T-helper 2 cell treated with Interferon-gamma antibody and Interleukin-4, amounts not matched to agents 5 μg/mL and 100 μg/mL, for 36 hours (primary cell): Measurements from ENCODE around the gene GALNT17.

ENCODE experiments used
- DNase-seq: peaks from one replicate; pipeline ENCODE4 v3.0.0; 2021; ENCODE audit warnings: low spot score
- H3K27ac Mint-ChIP-seq: one replicate; pipeline ENCODE4 v1.8.0; 2021; ENCODE audit warnings: mild to moderate bottlenecking, mixed read lengths
- H3K27me3 Mint-ChIP-seq: one replicate; pipeline ENCODE4 v1.8.0; 2021; ENCODE audit warnings: low read depth, mixed read lengths
- H3K36me3 Mint-ChIP-seq: one replicate; pipeline ENCODE4 v1.8.0; 2021; ENCODE audit warnings: low read depth, mixed read lengths
- H3K4me1 Mint-ChIP-seq: one replicate; pipeline ENCODE4 v1.8.0; 2021; ENCODE audit warnings: low read depth, mixed read lengths
- H3K4me3 Mint-ChIP-seq: one replicate; pipeline ENCODE4 v1.8.0; 2022; ENCODE audit warnings: mild to moderate bottlenecking, moderate library complexity, mixed read lengths
- H3K9me3 Mint-ChIP-seq: one replicate; pipeline ENCODE4 v1.8.0; 2021; ENCODE audit warnings: mixed read lengths

The GALNT17 gene

DNA sequence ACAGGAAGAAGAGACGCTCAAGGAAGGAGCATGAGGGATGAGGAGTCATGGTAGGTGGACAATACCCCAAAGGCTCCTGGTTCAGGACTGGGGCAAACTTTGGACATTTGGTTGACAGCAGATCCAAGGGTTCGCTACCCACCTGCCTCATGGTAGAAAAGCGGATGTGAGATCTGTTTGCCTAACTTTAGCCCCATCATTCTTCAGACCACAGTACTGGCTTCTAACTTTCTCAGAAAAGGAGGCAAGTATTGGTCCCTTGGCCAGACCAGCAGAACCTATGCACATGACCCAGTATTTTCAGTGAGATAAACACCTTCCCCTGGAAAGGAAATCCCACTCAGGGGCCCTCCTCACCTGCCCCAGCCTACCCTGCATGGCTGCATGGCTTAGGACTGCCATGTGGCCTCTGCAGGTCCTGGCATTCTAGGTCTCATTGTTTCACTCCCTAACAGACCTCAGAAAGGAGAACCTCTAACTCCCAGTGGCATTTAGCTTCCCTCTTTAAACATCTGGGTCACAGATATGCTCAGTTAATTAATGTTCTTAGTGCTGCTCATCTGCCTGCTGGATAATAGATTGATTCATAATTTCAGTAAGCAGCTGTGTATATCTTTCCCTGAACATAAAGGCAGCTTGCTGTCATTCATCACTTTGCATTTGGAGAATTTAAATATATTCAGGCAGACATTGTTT lies 574.1 kb downstream of the GALNT17 start:
- Mint-ChIP-seq H3K36me3 (no peaks in the 10 kb centered on the region), H3K4me1 (no peaks in the 10 kb centered on the region), H3K27me3 (no peaks in the 10 kb centered on the region), H3K27ac (no peak overlapping the region), H3K4me3 (no peak overlapping the region), H3K9me3 (peaks cover 39% of the 10 kb centered on the region)
- no peak for DNase-seq

DNA sequence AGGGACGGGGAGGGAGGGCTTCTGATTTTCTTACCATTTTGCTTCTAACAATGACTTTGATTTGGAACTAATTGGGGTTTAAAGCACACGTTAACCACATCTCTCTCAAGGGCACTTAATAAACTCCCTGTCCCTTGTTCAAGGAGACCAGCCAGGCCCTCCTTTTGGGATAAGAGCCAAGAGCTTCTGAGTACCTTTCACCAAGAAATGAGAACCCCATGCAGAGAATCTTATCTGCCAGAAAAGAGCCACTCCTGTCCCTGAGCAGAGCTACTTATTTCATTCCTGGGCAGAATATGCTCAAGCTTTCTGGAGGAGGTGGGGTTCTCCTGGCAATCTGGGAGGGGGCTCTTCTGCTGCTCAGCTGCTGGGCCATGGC lies 574.6 kb downstream of the GALNT17 start:
- no peaks in the 10 kb centered on the region for H3K4me1 Mint-ChIP-seq
- H3K9me3 Mint-ChIP-seq: peaks cover 44% of the 10 kb centered on the region
- no peaks in the 10 kb centered on the region for H3K27me3 Mint-ChIP-seq
- DNase-seq: no peak
- H3K4me3 Mint-ChIP-seq: no peak overlapping the region
- no peak overlapping the region for H3K27ac Mint-ChIP-seq
- no peaks in the 10 kb centered on the region for H3K36me3 Mint-ChIP-seq

DNA sequence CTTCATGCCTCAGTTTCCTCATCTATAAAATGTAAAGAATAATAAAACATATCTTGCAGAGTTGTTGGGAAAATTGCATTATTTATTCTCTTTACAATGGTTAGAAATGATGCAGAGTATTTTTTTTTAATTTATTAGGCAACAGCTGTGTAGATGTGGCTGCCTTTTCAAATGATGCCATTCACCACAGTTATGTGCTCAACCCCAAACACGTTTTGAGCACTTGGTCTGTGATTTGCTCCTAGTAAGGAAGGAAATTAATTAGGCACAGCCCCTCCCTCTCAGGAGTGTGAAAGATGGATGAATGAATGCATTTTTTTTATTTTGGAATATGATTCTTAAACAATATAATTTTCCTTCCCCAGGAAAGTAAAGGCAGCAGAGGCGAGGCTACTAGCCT lies 575.1 kb downstream of the GALNT17 start:
- peaks cover 43% of the 10 kb centered on the region for H3K9me3 Mint-ChIP-seq
- H3K4me3 Mint-ChIP-seq: no peak overlapping the region
- no peaks in the 10 kb centered on the region for H3K4me1 Mint-ChIP-seq

DNA sequence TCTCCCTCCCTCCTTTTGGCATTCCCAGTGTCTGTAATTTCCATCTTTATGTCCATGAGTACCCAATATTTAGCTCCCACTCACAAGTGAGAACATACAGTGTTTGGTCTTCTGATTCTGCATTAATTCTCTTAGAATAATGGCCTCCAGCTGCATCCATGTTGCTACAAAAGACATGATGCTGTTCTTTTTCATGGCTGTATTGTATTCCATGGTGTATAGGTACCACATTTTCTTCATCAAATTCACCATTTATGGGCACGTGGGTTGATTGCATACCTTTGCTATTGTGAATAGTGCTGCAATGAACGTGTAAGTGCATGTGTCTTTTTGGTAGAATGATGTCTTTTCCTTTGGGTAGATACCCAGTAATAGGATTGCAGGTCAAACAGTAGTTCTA lies 576.8 kb downstream of the GALNT17 start:
- Mint-ChIP-seq H3K27ac (no peak overlapping the region), H3K9me3 (peaks cover 34% of the 10 kb centered on the region), H3K4me3 (no peak overlapping the region), H3K4me1 (no peaks in the 10 kb centered on the region), H3K27me3 (no peaks in the 10 kb centered on the region), H3K36me3 (no peaks in the 10 kb centered on the region)
- DNase-seq: no peak

More for the DNA sequence above, 575.1 kb downstream of the GALNT17 start:
- no peaks in the 10 kb centered on the region for H3K27me3 Mint-ChIP-seq
- DNase-seq: no peak
- H3K27ac Mint-ChIP-seq: no peak overlapping the region
- H3K36me3 Mint-ChIP-seq: no peaks in the 10 kb centered on the region

DNA sequence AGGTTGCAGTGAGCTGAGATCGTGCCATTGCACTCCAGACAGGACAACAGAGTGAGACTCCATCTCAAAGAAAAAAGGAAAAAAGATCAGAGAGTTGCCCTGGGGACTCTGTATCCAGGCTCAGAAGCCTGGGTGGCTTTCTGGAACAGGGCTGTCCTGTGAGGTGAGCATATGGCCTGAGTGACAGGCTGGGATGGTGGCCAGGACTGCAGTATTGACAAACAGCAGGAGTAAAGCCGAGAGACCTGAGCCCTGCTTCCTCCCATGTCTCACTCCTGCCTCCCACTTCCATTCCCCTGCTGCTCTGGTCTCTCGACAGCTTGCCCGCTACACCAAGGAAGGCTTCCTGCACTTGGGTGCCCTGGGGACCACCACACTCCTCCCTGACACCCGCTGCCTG lies 578.5 kb downstream of the GALNT17 start:
- H3K9me3 Mint-ChIP-seq: peaks cover 26% of the 10 kb centered on the region
- no peak overlapping the region for H3K4me3 Mint-ChIP-seq
- no peaks in the 10 kb centered on the region for H3K27me3 Mint-ChIP-seq
- H3K4me1 Mint-ChIP-seq: no peaks in the 10 kb centered on the region
- no peak for DNase-seq
- no peak overlapping the region for H3K27ac Mint-ChIP-seq
- H3K36me3 Mint-ChIP-seq: no peaks in the 10 kb centered on the region

DNA sequence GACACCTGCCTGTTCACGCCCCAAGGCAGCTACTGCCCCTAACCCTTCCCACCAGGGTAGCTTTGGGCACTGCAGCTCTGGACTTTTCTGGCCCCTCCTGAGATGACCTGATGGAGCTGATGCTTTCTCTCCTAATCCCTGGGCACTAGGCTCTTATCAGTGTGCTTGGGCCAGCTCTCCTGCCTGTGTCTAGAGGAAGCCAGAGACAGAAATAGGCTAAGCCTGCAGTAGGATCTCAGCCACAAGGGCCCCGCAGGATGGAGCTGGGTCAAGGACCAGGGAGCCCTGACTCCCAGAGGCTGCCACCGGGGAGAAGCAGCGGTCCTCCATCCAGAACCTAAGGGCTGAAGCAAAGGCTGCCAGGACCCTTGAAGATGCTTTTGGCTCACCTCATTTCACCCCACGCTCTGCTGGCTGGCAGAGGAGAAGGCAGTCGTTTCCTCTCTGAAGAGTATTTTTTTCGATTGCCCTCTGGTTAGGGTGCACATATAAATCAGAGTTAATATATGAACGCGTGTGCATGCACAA lies 580.8 kb downstream of the GALNT17 start:
- Mint-ChIP-seq H3K27ac (no peak overlapping the region), H3K4me1 (no peaks in the 10 kb centered on the region), H3K9me3 (peaks cover 30% of the 10 kb centered on the region), H3K4me3 (no peak overlapping the region), H3K27me3 (no peaks in the 10 kb centered on the region), H3K36me3 (no peaks in the 10 kb centered on the region)
- DNase-seq: no peak

DNA sequence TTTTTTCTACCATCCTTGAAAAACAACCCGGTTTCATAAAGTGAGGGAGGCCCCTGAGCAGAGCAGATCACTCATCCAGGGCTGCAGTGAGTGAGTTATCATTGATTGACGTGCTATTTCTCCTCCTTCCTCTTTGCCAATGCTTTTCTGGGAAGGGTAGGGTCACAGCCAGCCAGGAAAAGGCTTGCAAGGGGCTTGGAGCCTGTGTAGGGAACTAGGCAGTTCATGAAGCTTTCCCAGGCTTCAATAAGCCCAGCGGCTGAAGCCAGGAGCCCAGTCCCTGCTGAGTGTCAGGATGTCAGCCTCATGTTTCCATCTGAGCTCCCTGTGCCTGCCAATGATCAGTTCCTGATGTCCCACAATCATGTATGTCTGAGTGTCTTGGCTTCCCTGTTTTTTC lies 584.7 kb downstream of the GALNT17 start:
- no peak overlapping the region for H3K27ac Mint-ChIP-seq
- DNase-seq: no peak

DNA sequence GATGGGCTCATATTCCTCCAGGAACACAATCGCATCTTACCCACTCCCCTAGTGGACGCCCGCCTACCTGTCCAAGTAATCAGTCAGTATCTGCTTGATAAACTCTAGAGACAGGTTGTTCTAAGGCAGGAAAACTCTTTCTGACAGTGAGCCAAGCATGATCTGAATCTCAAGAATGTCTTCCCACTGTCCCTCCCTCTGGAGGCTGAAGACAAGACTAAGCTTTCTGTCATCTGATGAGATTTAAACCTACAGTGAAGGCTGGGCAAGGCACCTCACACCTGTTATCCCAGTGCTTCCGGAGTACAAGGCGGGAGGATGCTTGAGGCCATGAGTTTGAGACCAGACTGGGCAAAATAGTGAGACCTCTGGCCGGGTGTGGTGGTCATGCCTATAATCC lies 586.6 kb downstream of the GALNT17 start:
- H3K9me3 Mint-ChIP-seq: peaks cover 13% of the 10 kb centered on the region
- no peak overlapping the region for H3K4me3 Mint-ChIP-seq
- H3K27ac Mint-ChIP-seq: no peak overlapping the region
- H3K4me1 Mint-ChIP-seq: no peaks in the 10 kb centered on the region
- DNase-seq: no peak
- H3K36me3 Mint-ChIP-seq: no peaks in the 10 kb centered on the region
- H3K27me3 Mint-ChIP-seq: no peaks in the 10 kb centered on the region

More for the DNA sequence above, 584.7 kb downstream of the GALNT17 start:
- H3K4me3 Mint-ChIP-seq: no peak overlapping the region
- H3K4me1 Mint-ChIP-seq: no peaks in the 10 kb centered on the region
- no peaks in the 10 kb centered on the region for H3K27me3 Mint-ChIP-seq
- H3K36me3 Mint-ChIP-seq: no peaks in the 10 kb centered on the region
- H3K9me3 Mint-ChIP-seq: peaks cover 12% of the 10 kb centered on the region

DNA sequence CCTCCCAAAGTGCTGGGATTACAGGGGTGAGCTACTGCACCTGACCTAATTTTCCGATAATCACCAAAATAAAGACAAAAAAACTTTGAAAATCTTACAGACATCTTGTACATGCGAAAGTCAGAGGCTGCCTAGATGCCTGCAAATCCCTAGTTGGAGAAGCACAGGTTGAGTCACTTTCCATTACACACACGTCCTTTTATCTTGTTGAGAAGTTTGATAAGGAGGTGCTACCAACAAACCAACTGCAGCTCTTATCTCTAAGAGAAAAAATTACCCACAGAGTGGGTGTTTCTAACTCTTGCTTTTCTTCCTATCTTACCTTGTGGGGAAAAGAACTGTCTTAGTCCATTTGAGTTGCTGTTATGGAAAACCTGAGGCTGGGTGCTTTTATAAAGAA lies 589.8 kb downstream of the GALNT17 start:
- DNase-seq: no peak
- Mint-ChIP-seq H3K4me3 (no peak overlapping the region), H3K36me3 (no peaks in the 10 kb centered on the region), H3K27me3 (no peaks in the 10 kb centered on the region), H3K4me1 (no peaks in the 10 kb centered on the region), H3K27ac (no peak overlapping the region), H3K9me3 (peaks cover 20% of the 10 kb centered on the region)

DNA sequence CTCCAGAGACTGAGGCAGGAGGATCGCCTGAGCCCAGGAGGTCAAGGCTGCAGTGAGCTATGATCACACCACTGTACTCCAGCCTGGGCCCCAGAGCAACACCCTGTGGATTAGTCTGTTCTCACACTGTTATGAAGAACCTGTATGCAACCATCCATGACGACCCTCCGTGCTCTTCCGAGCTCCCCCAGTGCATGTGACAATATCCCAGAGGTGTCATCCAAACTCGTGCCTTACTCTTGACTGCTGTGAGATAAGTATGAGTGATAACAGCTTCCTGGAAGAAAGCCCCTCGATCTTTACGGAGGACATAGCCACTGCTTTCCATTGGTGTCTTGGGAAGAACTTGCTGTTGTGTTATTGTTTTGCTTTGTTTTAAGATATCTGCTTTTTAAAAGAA lies 591.9 kb downstream of the GALNT17 start:
- DNase-seq: no peak
- Mint-ChIP-seq H3K27me3 (no peaks in the 10 kb centered on the region), H3K9me3 (peaks cover 20% of the 10 kb centered on the region), H3K4me1 (no peaks in the 10 kb centered on the region), H3K27ac (no peak overlapping the region), H3K36me3 (no peaks in the 10 kb centered on the region), H3K4me3 (no peak overlapping the region)

DNA sequence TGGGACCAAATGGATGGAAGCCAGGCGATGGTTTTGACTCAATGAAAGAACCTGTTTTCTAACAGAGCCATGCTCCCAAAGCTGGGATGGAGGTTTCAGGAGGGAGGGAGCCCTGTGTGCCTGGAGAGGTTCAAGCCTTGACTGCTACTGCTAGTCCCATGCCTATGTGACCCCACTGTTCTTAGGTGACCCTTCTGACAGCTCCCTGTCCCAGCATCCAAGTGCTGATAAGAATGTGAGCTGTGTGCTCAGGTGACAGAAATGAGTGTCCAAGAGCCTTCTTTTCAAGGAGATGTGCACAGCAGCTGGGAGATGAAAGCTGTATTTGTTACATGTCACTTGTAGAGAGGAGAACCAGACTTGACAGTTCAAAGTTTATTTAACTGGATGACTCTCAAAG lies 595.4 kb downstream of the GALNT17 start:
- H3K4me3 Mint-ChIP-seq: no peak overlapping the region
- no peaks in the 10 kb centered on the region for H3K4me1 Mint-ChIP-seq

DNA sequence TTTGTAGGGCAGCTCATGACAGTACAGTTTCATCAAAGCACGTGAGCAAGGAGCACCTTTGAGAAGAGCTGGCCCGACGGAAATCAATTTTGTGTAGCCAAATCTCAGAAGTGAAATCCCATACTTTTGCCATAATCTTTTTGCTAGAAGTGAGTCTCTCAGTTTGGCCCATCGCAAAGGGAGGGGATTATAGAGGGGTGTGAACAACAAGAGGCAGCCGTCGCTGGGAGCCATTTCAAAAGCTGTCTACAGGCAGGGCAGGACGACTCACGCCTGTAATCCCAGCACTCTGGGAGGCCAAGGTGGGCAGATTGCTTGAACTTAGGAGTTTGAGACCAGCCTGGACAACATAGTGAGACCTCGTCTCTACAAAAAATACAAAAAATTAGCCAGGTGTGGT lies 599.8 kb downstream of the GALNT17 start:
- no peak overlapping the region for H3K27ac Mint-ChIP-seq
- DNase-seq: no peak
- no peak overlapping the region for H3K4me3 Mint-ChIP-seq
- no peaks in the 10 kb centered on the region for H3K27me3 Mint-ChIP-seq
- H3K4me1 Mint-ChIP-seq: no peaks in the 10 kb centered on the region
- no peaks in the 10 kb centered on the region for H3K36me3 Mint-ChIP-seq
- H3K9me3 Mint-ChIP-seq: no peaks in the 10 kb centered on the region

More for the DNA sequence above, 595.4 kb downstream of the GALNT17 start:
- no peak overlapping the region for H3K27ac Mint-ChIP-seq
- H3K36me3 Mint-ChIP-seq: no peaks in the 10 kb centered on the region
- peaks cover 14% of the 10 kb centered on the region for H3K9me3 Mint-ChIP-seq
- no peaks in the 10 kb centered on the region for H3K27me3 Mint-ChIP-seq
- DNase-seq: no peak

DNA sequence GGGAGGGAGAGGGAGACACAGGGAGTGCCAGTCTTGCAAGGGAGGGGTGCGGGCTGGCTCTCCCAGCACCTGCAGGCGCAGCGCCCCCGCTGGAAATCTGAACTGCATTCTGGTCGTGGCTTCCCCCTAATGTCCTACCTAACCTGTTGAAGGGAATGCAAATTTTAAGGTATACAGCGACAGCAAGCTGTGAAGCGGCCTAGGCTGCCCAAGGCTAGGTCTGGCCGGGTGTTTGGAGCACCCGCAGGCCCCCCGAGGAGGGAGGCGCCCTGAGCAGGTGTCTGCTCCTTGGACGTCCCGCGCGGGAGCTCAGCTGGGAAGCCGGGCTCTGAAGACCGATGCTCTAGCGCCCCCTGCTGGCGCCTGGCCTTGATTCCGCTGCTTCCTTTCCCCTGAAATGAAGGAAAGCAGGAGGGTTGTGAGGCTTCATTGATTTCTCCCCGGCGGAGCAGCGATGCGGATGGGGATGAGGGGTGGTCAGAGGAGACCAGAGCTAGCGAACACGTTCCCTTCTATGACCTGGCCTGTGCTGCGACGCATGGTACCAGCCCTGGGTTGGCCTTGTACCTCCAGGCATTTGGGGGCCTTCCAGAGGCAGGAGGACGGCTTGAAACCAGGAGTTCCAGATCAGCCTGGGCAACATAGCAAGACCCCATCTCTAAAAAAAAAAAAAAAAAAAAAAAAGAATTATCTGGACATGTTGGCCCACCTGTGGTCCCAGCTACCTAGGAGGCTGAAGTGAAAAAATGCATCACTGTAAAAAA lies 601.3 kb downstream of the GALNT17 start:
- Mint-ChIP-seq H3K4me3 (no peak overlapping the region), H3K27me3 (no peaks in the 10 kb centered on the region), H3K27ac (no peak overlapping the region), H3K4me1 (no peaks in the 10 kb centered on the region), H3K9me3 (no peaks in the 10 kb centered on the region), H3K36me3 (no peaks in the 10 kb centered on the region)
- peak; percentile 34 for DNase-seq

DNA sequence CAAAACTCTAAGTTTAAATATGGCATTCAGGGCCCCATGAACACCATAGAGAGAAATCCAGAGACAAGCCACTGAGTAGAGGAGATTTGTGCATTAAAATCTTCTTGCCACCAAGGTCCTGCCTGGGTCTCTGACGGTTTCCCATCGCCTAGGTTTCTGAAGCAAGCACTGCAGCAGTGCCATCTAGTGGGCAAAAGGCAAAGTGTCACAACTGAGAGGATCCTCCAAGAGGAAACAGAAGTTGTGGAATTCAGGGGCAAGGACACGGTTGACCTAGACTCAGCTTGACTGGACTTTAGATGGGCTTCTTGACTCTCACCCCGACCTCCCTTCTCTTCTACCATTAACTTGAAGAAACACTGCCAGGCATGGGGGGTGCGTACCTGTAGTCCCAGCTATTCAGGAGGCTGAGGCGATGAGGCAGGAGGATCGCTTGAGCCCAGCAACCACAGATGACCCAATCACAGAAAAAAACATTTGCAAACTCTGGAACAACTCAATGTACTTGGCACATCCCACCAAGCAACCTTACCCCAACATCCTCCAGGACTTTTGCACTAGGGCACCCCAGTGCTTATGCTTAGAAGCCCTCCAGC lies 604.1 kb downstream of the GALNT17 start:
- Mint-ChIP-seq H3K9me3 (no peaks in the 10 kb centered on the region), H3K36me3 (no peaks in the 10 kb centered on the region), H3K27me3 (no peaks in the 10 kb centered on the region), H3K4me1 (no peaks in the 10 kb centered on the region), H3K4me3 (no peak overlapping the region), H3K27ac (no peak overlapping the region)
- peak; percentile 5 for DNase-seq
